Cardiac fibroblast (primary cell): ENCODE results near the gene C2orf15.

Experiments used
- DNase-seq, 2 donors: peaks; one replicate each; pipeline versions ENCODE4 v3.0.0 to v3.0.0-alpha.2; 2010; ENCODE audit warnings: low read depth in 2 of 2
- H3K4me3 ChIP-seq, 2 donors: replicated peaks in 1 of 2; 1 replicate in 1 of 2; 2 replicates in 1 of 2; pipeline ENCODE4 v1.5.1; 2011; ENCODE audit warnings: low read depth in 2 of 2, low read length in 2 of 2, mild to moderate bottlenecking in 2 of 2, moderate library complexity in 1 of 2
- CTCF ChIP-seq: IDR thresholded peaks from one replicate; pipeline ENCODE4 v1.5.1; 2011; ENCODE audit warnings: low read depth, mild to moderate bottlenecking, low read length, inconsistent platforms

C2orf15 gene

GRCh38 chr2:99200076-99200800, 58.7 kb downstream of the C2orf15 start:
- TF ChIP-seq CTCF: no peak
- H3K4me3 ChIP-seq: no peak overlapping the region
- no peak for DNase-seq
